ENCODE measurements around the gene MIPEP. TPM values are rescaled to one million over a fixed set of nuclear protein-coding genes. Genes with fewer than 3 reads are reported as not detected.

MIPEP gene
- total and polyA plus RNA-seq, 2 experiments from 2014 or later = 17.1 to 19.8 TPM

DNA sequence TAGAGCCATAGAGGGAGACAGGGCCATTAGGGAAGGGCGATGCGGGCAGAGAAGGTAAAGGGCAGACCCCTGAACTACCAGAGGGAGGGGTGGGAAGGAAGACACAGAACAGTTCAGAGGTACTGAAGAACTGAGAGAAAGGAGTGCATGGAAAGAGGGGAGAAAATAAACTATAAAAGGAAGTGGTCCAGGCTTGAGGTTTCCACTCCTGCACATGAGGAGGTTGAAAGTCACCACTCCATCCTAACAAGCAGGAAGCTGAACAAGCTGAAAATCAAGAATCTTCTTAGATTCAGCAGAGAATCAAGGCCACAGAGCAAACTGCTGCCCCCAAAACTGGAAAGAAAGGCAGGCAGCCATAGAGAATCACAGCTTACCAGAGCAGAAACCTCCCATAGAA lies 45.1 kb downstream of the MIPEP start:
- no peaks in the 10 kb centered on the region for H4K20me1 ChIP-seq (ENCODE audit: insufficient read depth, poor library complexity, severe bottlenecking)
- no peaks in the 10 kb centered on the region for H3K9me3 ChIP-seq (ENCODE audit: low read depth)
- H3K36me3 ChIP-seq (replicated peaks; ENCODE audit: insufficient read depth, low read depth) = no peaks in the 10 kb centered on the region
- 100% methylated on average over 2 of the region's 2 CpGs for WGBS (ENCODE audit: low lambda C conversion rate, missing lambda C conversion rate)
- H3K27me3 ChIP-seq = no peaks in the 10 kb centered on the region
- H3K4me2 ChIP-seq = no peak overlapping the region
- DNase-seq (ENCODE audit: low spot score) = no peak
- no peak overlapping the region for H3K4me3 ChIP-seq
- no peaks in the 10 kb centered on the region for H3K9me2 ChIP-seq (replicated peaks; ENCODE audit: insufficient read depth)
- H3K27ac ChIP-seq = no peak overlapping the region
- H3K79me2 ChIP-seq = no peaks in the 10 kb centered on the region
- H3K4me1 ChIP-seq (ENCODE audit: insufficient read depth) = peaks cover 4% of the 10 kb centered on the region
- TF ChIP-seq EZH2phosphoT487 (IDR thresholded peaks at IDR 0.05; ENCODE audit: low read depth, severe bottlenecking, unreplicated experiment) (no peak), EZH2 (IDR thresholded peaks at IDR 0.05; ENCODE audit: borderline replicate concordance) (no peak)
- TF ChIP-seq, protein P1, sequence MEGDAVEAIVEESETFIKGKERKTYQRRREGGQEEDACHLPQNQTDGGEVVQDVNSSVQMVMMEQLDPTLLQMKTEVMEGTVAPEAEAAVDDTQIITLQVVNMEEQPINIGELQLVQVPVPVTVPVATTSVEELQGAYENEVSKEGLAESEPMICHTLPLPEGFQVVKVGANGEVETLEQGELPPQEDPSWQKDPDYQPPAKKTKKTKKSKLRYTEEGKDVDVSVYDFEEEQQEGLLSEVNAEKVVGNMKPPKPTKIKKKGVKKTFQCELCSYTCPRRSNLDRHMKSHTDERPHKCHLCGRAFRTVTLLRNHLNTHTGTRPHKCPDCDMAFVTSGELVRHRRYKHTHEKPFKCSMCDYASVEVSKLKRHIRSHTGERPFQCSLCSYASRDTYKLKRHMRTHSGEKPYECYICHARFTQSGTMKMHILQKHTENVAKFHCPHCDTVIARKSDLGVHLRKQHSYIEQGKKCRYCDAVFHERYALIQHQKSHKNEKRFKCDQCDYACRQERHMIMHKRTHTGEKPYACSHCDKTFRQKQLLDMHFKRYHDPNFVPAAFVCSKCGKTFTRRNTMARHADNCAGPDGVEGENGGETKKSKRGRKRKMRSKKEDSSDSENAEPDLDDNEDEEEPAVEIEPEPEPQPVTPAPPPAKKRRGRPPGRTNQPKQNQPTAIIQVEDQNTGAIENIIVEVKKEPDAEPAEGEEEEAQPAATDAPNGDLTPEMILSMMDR (IDR thresholded peaks at IDR 0.05; ENCODE audit: poor library complexity) = no peak
- H2AFZ ChIP-seq = no peak overlapping the region

- 47% methylated on average over 1 of the region's 1 CpG for WGBS (ENCODE audit: low lambda C conversion rate, missing lambda C conversion rate)
- Histone ChIP-seq H3K9me3 (ENCODE audit: low read depth) (no peaks in the 10 kb centered on the region), H3K4me3 (no peak overlapping the region), H3K4me1 (ENCODE audit: insufficient read depth) (peaks cover 4% of the 10 kb centered on the region), H3K9me2 (replicated peaks; ENCODE audit: insufficient read depth) (no peaks in the 10 kb centered on the region), H3K79me2 (no peaks in the 10 kb centered on the region), H2AFZ (no peak overlapping the region), H4K20me1 (ENCODE audit: insufficient read depth, poor library complexity, severe bottlenecking) (no peaks in the 10 kb centered on the region), H3K27ac (no peak overlapping the region), H3K36me3 (replicated peaks; ENCODE audit: insufficient read depth, low read depth) (no peaks in the 10 kb centered on the region), H3K4me2 (no peak overlapping the region), H3K27me3 (no peaks in the 10 kb centered on the region)
- TF ChIP-seq EZH2 (IDR thresholded peaks at IDR 0.05; ENCODE audit: borderline replicate concordance) (no peak), EZH2phosphoT487 (IDR thresholded peaks at IDR 0.05; ENCODE audit: low read depth, severe bottlenecking, unreplicated experiment) (no peak)
- TF ChIP-seq, protein P1 (IDR thresholded peaks at IDR 0.05; ENCODE audit: poor library complexity) = no peak
- no peak for DNase-seq (ENCODE audit: low spot score)
Measured at GRCh38 chr13:23843436-23843835, 45.8 kb downstream of the MIPEP start.

GRCh38 chr13:23842406-23842805 lies 46.8 kb downstream of the MIPEP start:
- no peaks in the 10 kb centered on the region for H3K27me3 ChIP-seq
- no peak overlapping the region for H3K4me2 ChIP-seq
- H3K9me2 ChIP-seq (replicated peaks; ENCODE audit: insufficient read depth) = no peaks in the 10 kb centered on the region
- WGBS (ENCODE audit: low lambda C conversion rate, missing lambda C conversion rate) = 98% methylated on average over 8 of the region's 8 CpGs
- DNase-seq (ENCODE audit: low spot score) = no peak
- no peaks in the 10 kb centered on the region for H4K20me1 ChIP-seq (ENCODE audit: insufficient read depth, poor library complexity, severe bottlenecking)
- TF ChIP-seq, protein P1 (IDR thresholded peaks at IDR 0.05; ENCODE audit: poor library complexity) = no peak
- no peak for TF ChIP-seq EZH2 (IDR thresholded peaks at IDR 0.05; ENCODE audit: borderline replicate concordance)
- no peak for TF ChIP-seq EZH2phosphoT487 (IDR thresholded peaks at IDR 0.05; ENCODE audit: low read depth, severe bottlenecking, unreplicated experiment)
- no peak overlapping the region for H3K27ac ChIP-seq
- no peaks in the 10 kb centered on the region for H3K9me3 ChIP-seq (ENCODE audit: low read depth)
- H3K4me3 ChIP-seq = no peak overlapping the region
- no peaks in the 10 kb centered on the region for H3K79me2 ChIP-seq
- H3K4me1 ChIP-seq (ENCODE audit: insufficient read depth) = no peaks in the 10 kb centered on the region
- no peaks in the 10 kb centered on the region for H3K36me3 ChIP-seq (replicated peaks; ENCODE audit: insufficient read depth, low read depth)
- H2AFZ ChIP-seq = no peak overlapping the region

All from hepatocyte (in vitro differentiated cells).